Thyroid gland (tissue), 4 donors: Measurements from ENCODE around the gene MYLK.

ENCODE experiments used
- CTCF ChIP-seq, 6 experiments: fragments of 200-600 bp in 3 of 6; fragments of 450-650 bp in 3 of 6; sonication (generic) in 3 of 6; IDR thresholded peaks; one replicate each; pipeline ENCODE4 v1.5.1; 2016 to 2019; ENCODE audit warnings: antibody characterized with exemption in 6 of 6, mild to moderate bottlenecking in 2 of 6, inconsistent platforms in 1 of 6, moderate library complexity in 1 of 6
- POLR2A ChIP-seq, 2 donors: fragments of 450-650 bp; IDR thresholded peaks; one replicate each; pipeline ENCODE4 v1.6.1; 2017; ENCODE audit warnings: antibody characterized with exemption in 2 of 2, mild to moderate bottlenecking in 2 of 2, moderate library complexity in 1 of 2

GRCh38 chr3:123613543-123613942, 270.6 kb downstream of the MYLK start:
- TF ChIP-seq CTCF (IDR thresholded peaks at IDR 0.05) (no peak), POLR2A (IDR thresholded peaks at IDR 0.05) (no peak)
